ENCODE results near the gene KDM6B. TPM values are rescaled to one million over a fixed set of nuclear protein-coding genes. Genes with fewer than 3 reads are reported as not detected.
A peak's percentile ranks its signal among the peaks of the same experiment; 100 is the strongest.

The KDM6B gene
- total and polyA plus RNA-seq, 8 donors = 4.6 to 27.2 (median 10.9) TPM

GRCh38 chr17:7840875-7841274 is 6.9 kb downstream of the KDM6B start:
- H3K27ac ChIP-seq = peak overlapping the region; percentile 96 to 100 (median 99)
- intact Hi-C loops (cut with DNase I; ENCODE audit: low total_unique reads) = no loop called here
- no peaks in the 10 kb centered on the region for H3K9me3 ChIP-seq
- H3K36me3 ChIP-seq = peaks cover 3 to 20% (median 17%) of the 10 kb centered on the region in 4 donors
- TF ChIP-seq POLR2A (IDR thresholded peaks at IDR 0.05) (no peak), EP300 (IDR thresholded peaks at IDR 0.05) (no peak), POLR2AphosphoS5 (IDR thresholded peaks at IDR 0.05) (no peak), CTCF (IDR thresholded peaks at IDR 0.05) (no peak)
- H3K4me1 ChIP-seq = peaks cover 49 to 84% (median 74%) of the 10 kb centered on the region in 4 donors
- DNase-seq = no peak
- H3K4me3 ChIP-seq = peak overlapping the region; percentile 66 to 78 (median 72)
- 33 to 65% (median 41%) methylated on average over 1 of the region's 1 CpG for WGBS, 5 donors
- no peaks in the 10 kb centered on the region for H3K27me3 ChIP-seq

GRCh38 chr17:7841396-7841914 is 7.4 kb downstream of the KDM6B start:
- intact Hi-C loops (cut with DNase I; ENCODE audit: low total_unique reads) = no loop called here
- no peaks in the 10 kb centered on the region for H3K27me3 ChIP-seq
- DNase-seq = peak; percentile 85 to 94
- peaks cover 9 to 26% (median 23%) of the 10 kb centered on the region in 4 donors for H3K36me3 ChIP-seq
- TF ChIP-seq EP300 (IDR thresholded peaks at IDR 0.05) = no peak
- peak in 1 of 7 experiments; percentile 21 for TF ChIP-seq CTCF (IDR thresholded peaks at IDR 0.05)
- TF ChIP-seq POLR2AphosphoS5 (IDR thresholded peaks at IDR 0.05) = peak; percentile 16 to 72 (median 31)
- no peaks in the 10 kb centered on the region for H3K9me3 ChIP-seq
- H3K4me3 ChIP-seq = peak overlapping the region; percentile 66 to 78 (median 72)
- WGBS, 5 donors = 1 to 7% (median 2%) methylated on average over 17 to 34 of the region's 34 CpGs
- peak overlapping the region; percentile 96 to 100 (median 99) for H3K27ac ChIP-seq
- H3K4me1 ChIP-seq = peaks cover 50 to 80% (median 75%) of the 10 kb centered on the region in 4 donors

GRCh38 chr17:7841915-7842379 is 7.9 kb downstream of the KDM6B start:
- H3K4me3 ChIP-seq = peak overlapping the region; percentile 66 to 78 (median 72)
- H3K27ac ChIP-seq = peak overlapping the region; percentile 96 to 100 (median 99)
- H3K27me3 ChIP-seq = no peaks in the 10 kb centered on the region
- H3K36me3 ChIP-seq = peaks cover 14 to 30% (median 28%) of the 10 kb centered on the region in 4 donors
- TF ChIP-seq POLR2A (IDR thresholded peaks at IDR 0.05) = no peak
- no peak for TF ChIP-seq EP300 (IDR thresholded peaks at IDR 0.05)
- TF ChIP-seq POLR2AphosphoS5 (IDR thresholded peaks at IDR 0.05) = peak in 1 of 3 donors; percentile 45
- no peak for TF ChIP-seq CTCF (IDR thresholded peaks at IDR 0.05)
- peaks cover 47 to 76% (median 72%) of the 10 kb centered on the region in 4 donors for H3K4me1 ChIP-seq
- no peaks in the 10 kb centered on the region for H3K9me3 ChIP-seq
- 0% methylated on average over 10 to 46 of the region's 46 CpGs for WGBS, 5 donors
- peak; percentile 91 to 97 for DNase-seq
- intact Hi-C loops (cut with DNase I; ENCODE audit: low total_unique reads) = no loop called here

GRCh38 chr17:7842380-7843256 is 8.6 kb downstream of the KDM6B start:
- Histone ChIP-seq H3K9me3 (no peaks in the 10 kb centered on the region), H3K4me3 (peak overlapping the region; percentile 66 to 78 (median 72)), H3K4me1 (peaks cover 41 to 69% (median 68%) of the 10 kb centered on the region in 4 donors), H3K27ac (peak overlapping the region; percentile 96 to 100 (median 99)), H3K27me3 (no peaks in the 10 kb centered on the region), H3K36me3 (peaks cover 20 to 37% (median 34%) of the 10 kb centered on the region in 4 donors)
- WGBS, 5 donors = 0 to 1% (median 0%) methylated on average over 38 to 47 of the region's 47 CpGs
- peak; percentile 77 to 91 for DNase-seq
- TF ChIP-seq EP300 (IDR thresholded peaks at IDR 0.05) = no peak
- TF ChIP-seq POLR2AphosphoS5 (IDR thresholded peaks at IDR 0.05) = peak; percentile 43 to 86 (median 81)
- TF ChIP-seq POLR2A (IDR thresholded peaks at IDR 0.05) = peak in 1 of 4 donors; percentile 55
- no peak for TF ChIP-seq CTCF (IDR thresholded peaks at IDR 0.05)
- intact Hi-C loops (cut with DNase I; ENCODE audit: low total_unique reads) = no loop called here

Data from stomach (tissue), 9 donors.